Fibroblast of lung (primary cell): ENCODE results near the gene FMNL2. TPM values are rescaled to one million over a fixed set of nuclear protein-coding genes. Genes with fewer than 3 reads are reported as not detected.

Experiments
- DNase-seq, 2 donors: peaks; one replicate each; pipeline versions ENCODE4 v3.0.0 to v3.0.0-alpha.2; 2010; ENCODE audit warnings: low read depth in 2 of 2
- H2AFZ ChIP-seq: 2 replicates; pipeline ENCODE4 v1.5.1; 2012; ENCODE audit warnings: low read length, control low read depth, inconsistent platforms
- H3K27ac ChIP-seq: 2 replicates; pipeline ENCODE4 v1.5.1; 2011; ENCODE audit warnings: low read length, control low read depth; ENCODE audit not compliant: insufficient read depth
- H3K27me3 ChIP-seq: 2 replicates; pipeline ENCODE4 v1.5.1; 2011; ENCODE audit warnings: mild to moderate bottlenecking, low read length; ENCODE audit not compliant: control insufficient read depth, insufficient read depth
- H3K36me3 ChIP-seq: 2 replicates; pipeline ENCODE4 v1.5.1; 2011; ENCODE audit warnings: low read length; ENCODE audit not compliant: control insufficient read depth, insufficient read depth
- H3K4me1 ChIP-seq: 2 replicates; pipeline ENCODE4 v1.5.1; 2011; ENCODE audit warnings: low read length; ENCODE audit not compliant: control insufficient read depth, insufficient read depth; ENCODE audit errors: extremely low read depth
- H3K4me2 ChIP-seq: 2 replicates; pipeline ENCODE4 v1.5.1; 2011; ENCODE audit warnings: low read length, control low read depth; ENCODE audit not compliant: insufficient read depth; ENCODE audit errors: extremely low read depth
- H3K4me3 ChIP-seq, 4 experiments: fragments of 200-600 bp in 1 of 4; sonication (generic) in 1 of 4; replicated peaks in 1 of 4; 2 replicates each; pipeline ENCODE4 v1.5.1; 2011 to 2016; ENCODE audit warnings: low read length in 4 of 4, low read depth in 3 of 4, mild to moderate bottlenecking in 3 of 4, control low read depth in 2 of 4, inconsistent platforms in 1 of 4, mixed read lengths in 1 of 4; ENCODE audit not compliant: insufficient read depth in 1 of 4; ENCODE audit errors: control extremely low read depth in 1 of 4
- H3K79me2 ChIP-seq: 2 replicates; pipeline ENCODE4 v1.5.1; 2012; ENCODE audit warnings: mild to moderate bottlenecking, low read length, inconsistent platforms; ENCODE audit not compliant: control insufficient read depth, insufficient read depth
- H3K9ac ChIP-seq: 2 replicates; pipeline ENCODE4 v1.5.1; 2011; ENCODE audit warnings: mild to moderate bottlenecking, low read length, control low read depth; ENCODE audit not compliant: insufficient read depth
- H3K9me3 ChIP-seq: 2 replicates; pipeline ENCODE4 v1.5.1; 2012; ENCODE audit warnings: low read depth, low read length; ENCODE audit not compliant: control insufficient read depth, insufficient read depth
- H4K20me1 ChIP-seq: 2 replicates; pipeline ENCODE4 v1.5.1; 2011; ENCODE audit warnings: low read length; ENCODE audit not compliant: control insufficient read depth, insufficient read depth; ENCODE audit errors: extremely low read depth
- CTCF ChIP-seq, 2 donors: IDR thresholded peaks in 1 of 2; conservative IDR thresholded peaks in 1 of 2; 1 replicate in 1 of 2; 2 replicates in 1 of 2; pipeline ENCODE4 v1.5.1; 2011 to 2012; ENCODE audit warnings: low read length in 2 of 2, control low read depth in 1 of 2, inconsistent platforms in 1 of 2, low read depth in 1 of 2, mild to moderate bottlenecking in 1 of 2
- EZH2 ChIP-seq: IDR thresholded peaks from 2 replicates; pipeline ENCODE4 v1.5.1; 2012; ENCODE audit warnings: low read length, control low read depth, mild to moderate bottlenecking; ENCODE audit errors: missing control alignments
- polyA plus RNA-seq, 2 donors: library from polyadenylated mRNA; depleted of rRNA in 1 of 2; stranded (reverse) in 1 of 2; unstranded in 1 of 2; fragments of >200 nt; gene quantifications; 2 replicates each; pipeline ENCODE4 v1.2.1, GENCODE V29; 2011 to 2012; ENCODE audit warnings: missing spikeins in 1 of 2
- total RNA-seq: library from RNA; depleted of rRNA; stranded (reverse); fragments of >200 nt; gene quantifications from 2 replicates; pipeline ENCODE4 v1.2.1, GENCODE V29; 2014

Gene FMNL2
- total and polyA plus RNA-seq, 2 donors (not counting 1 experiment from before 2014, with no cell fraction given) = 12.0 to 30.2 TPM

DNA sequence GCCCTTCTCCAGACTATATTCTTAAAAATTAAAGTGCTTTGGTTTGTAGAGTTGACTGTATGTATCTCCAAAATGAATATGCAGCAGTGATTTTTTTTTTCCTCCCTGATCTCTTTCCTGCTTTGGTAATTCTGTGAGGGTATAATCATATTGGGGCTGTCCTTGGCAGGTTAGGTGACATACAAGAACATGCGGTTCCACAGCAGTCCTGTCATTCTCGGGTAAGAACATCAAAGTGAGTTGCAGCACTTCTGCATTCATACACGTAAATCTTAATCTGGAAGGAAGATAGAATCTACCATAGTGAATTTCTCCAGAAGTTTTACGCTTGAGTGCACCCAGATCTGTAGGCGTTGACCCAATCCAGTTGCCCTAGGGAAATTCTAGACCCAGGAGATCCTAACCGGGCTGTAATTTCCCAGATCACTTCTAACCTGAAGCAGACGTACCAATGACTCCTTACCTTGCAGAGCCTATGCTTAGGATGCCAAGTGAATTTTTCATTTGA, 272.9 kb downstream of the FMNL2 start:
- no peak overlapping the region for H3K4me2 ChIP-seq
- H4K20me1 ChIP-seq = no peaks in the 10 kb centered on the region
- no peak overlapping the region for H3K9ac ChIP-seq
- peaks cover 5% of the 10 kb centered on the region for H3K4me1 ChIP-seq
- DNase-seq = no peak
- no peak overlapping the region for H3K27ac ChIP-seq
- TF ChIP-seq EZH2 (no peak), CTCF (conservative IDR thresholded peaks at IDR 0.05 in 1 of 2, IDR thresholded peaks at IDR 0.05 in 1 of 2; ENCODE audit: low read depth in 1 of 2, low read length in 2 of 2) (no peak)
- no peaks in the 10 kb centered on the region for H3K27me3 ChIP-seq
- no peaks in the 10 kb centered on the region for H3K9me3 ChIP-seq
- H3K79me2 ChIP-seq = no peaks in the 10 kb centered on the region
- H3K36me3 ChIP-seq = no peaks in the 10 kb centered on the region
- H3K4me3 ChIP-seq = no peak overlapping the region
- H2AFZ ChIP-seq = no peak overlapping the region

GRCh38 chr2:152609154-152609553, 274.2 kb downstream of the FMNL2 start:
- no peak overlapping the region for H2AFZ ChIP-seq
- H3K4me3 ChIP-seq = no peak overlapping the region
- H3K4me2 ChIP-seq = no peak overlapping the region
- peaks cover 9% of the 10 kb centered on the region for H3K4me1 ChIP-seq
- H3K9ac ChIP-seq = no peak overlapping the region
- no peaks in the 10 kb centered on the region for H3K27me3 ChIP-seq
- peak in 1 of 2 donors; percentile 35 for DNase-seq
- H3K9me3 ChIP-seq = no peaks in the 10 kb centered on the region
- no peaks in the 10 kb centered on the region for H4K20me1 ChIP-seq
- H3K79me2 ChIP-seq = no peaks in the 10 kb centered on the region
- H3K36me3 ChIP-seq = no peaks in the 10 kb centered on the region
- H3K27ac ChIP-seq = no peak overlapping the region
- TF ChIP-seq EZH2 (no peak), CTCF (conservative IDR thresholded peaks at IDR 0.05 in 1 of 2, IDR thresholded peaks at IDR 0.05 in 1 of 2; ENCODE audit: low read depth in 1 of 2, low read length in 2 of 2) (no peak)

DNA sequence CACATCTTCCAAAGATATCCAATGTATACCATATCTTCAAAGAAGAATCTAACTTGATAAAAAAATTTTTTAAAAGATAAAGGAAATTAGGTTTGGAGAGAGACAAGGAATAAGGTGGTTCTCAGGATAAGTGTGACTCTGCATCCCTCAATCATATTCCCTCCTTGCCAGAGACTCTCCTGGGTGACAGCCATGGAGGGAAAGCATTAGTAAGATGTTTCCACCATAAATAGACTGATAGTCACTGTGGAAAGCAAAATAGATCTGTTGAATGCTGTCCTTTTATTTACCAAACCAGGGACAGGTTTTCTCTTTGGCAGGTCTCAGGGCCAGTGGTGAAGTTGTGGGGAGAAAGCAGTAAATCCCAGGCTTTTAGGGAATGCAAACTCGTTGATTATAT, 274.7 kb downstream of the FMNL2 start:
- H3K4me2 ChIP-seq = no peak overlapping the region
- H3K9ac ChIP-seq = no peak overlapping the region
- H3K36me3 ChIP-seq = no peaks in the 10 kb centered on the region
- no peaks in the 10 kb centered on the region for H3K9me3 ChIP-seq
- H3K79me2 ChIP-seq = no peaks in the 10 kb centered on the region
- H3K4me3 ChIP-seq = no peak overlapping the region
- H4K20me1 ChIP-seq = no peaks in the 10 kb centered on the region
- no peak overlapping the region for H3K27ac ChIP-seq
- H2AFZ ChIP-seq = no peak overlapping the region
- no peak for DNase-seq
- TF ChIP-seq CTCF (conservative IDR thresholded peaks at IDR 0.05 in 1 of 2, IDR thresholded peaks at IDR 0.05 in 1 of 2; ENCODE audit: low read depth in 1 of 2, low read length in 2 of 2) = no peak
- no peak for TF ChIP-seq EZH2
- H3K27me3 ChIP-seq = no peaks in the 10 kb centered on the region
- peaks cover 9% of the 10 kb centered on the region for H3K4me1 ChIP-seq
